ENCODE measurements around the gene ZC3H13.

GRCh38 chr13:46088821-46089562 lies 36.4 kb upstream of the ZC3H13 start:
- TF ChIP-seq POLR2AphosphoS5 (IDR thresholded peaks at IDR 0.05; ENCODE audit: low read depth) (no peak), CTCF (IDR thresholded peaks at IDR 0.05; ENCODE audit: insufficient read depth, low read length) (no peak)
